Glutamatergic neuron (in vitro differentiated cells): ENCODE measurements around the gene DMBT1. TPM values are rescaled to one million over a fixed set of nuclear protein-coding genes. Genes with fewer than 3 reads are reported as not detected.

Experiments
- DNase-seq: peaks from one replicate; pipeline ENCODE4 v3.0.0; 2022
- H3K27ac Mint-ChIP-seq: one replicate; pipeline ENCODE4 v1.8.0; 2020; ENCODE audit warnings: mild to moderate bottlenecking, mixed read lengths, inconsistent platforms; ENCODE audit not compliant: unreplicated experiment
- H3K27me3 Mint-ChIP-seq: one replicate; pipeline ENCODE4 v1.8.0; 2020; ENCODE audit warnings: mild to moderate bottlenecking, moderate library complexity, mixed read lengths, inconsistent platforms; ENCODE audit not compliant: unreplicated experiment
- H3K36me3 Mint-ChIP-seq: one replicate; pipeline ENCODE4 v1.8.0; 2020; ENCODE audit warnings: mild to moderate bottlenecking, mixed read lengths, inconsistent platforms; ENCODE audit not compliant: unreplicated experiment
- H3K4me1 Mint-ChIP-seq: one replicate; pipeline ENCODE4 v1.8.0; 2020; ENCODE audit warnings: mild to moderate bottlenecking, low read depth, mixed read lengths, inconsistent platforms; ENCODE audit not compliant: unreplicated experiment
- H3K4me3 Mint-ChIP-seq: one replicate; pipeline ENCODE4 v1.8.0; 2020; ENCODE audit warnings: mild to moderate bottlenecking, mixed read lengths, inconsistent platforms; ENCODE audit not compliant: unreplicated experiment
- H3K9me3 Mint-ChIP-seq: one replicate; pipeline ENCODE4 v1.8.0; 2020; ENCODE audit warnings: mild to moderate bottlenecking, moderate library complexity, mixed read lengths, inconsistent platforms; ENCODE audit not compliant: unreplicated experiment
- total RNA-seq: library from RNA; stranded (reverse); fragmentation: NEBNext Ultra II Directional; extraction: Animal tissue kit (Norgen Biotek cat#: 25700); gene quantifications from one replicate; pipeline ENCODE4 v1.2.1, GENCODE V29; 2021; ENCODE audit not compliant: unreplicated experiment
- TF ChIP-seq, protein P1 (sequence below): fragments of 200-600 bp; sonication (generic); IDR thresholded peaks from one replicate; pipeline ENCODE4 v1.5.0; 2021; ENCODE audit not compliant: partially characterized antibody, unreplicated experiment

The DMBT1 gene
- total RNA-seq, 1 donor from 2014 or later: 0.17 TPM

DNA sequence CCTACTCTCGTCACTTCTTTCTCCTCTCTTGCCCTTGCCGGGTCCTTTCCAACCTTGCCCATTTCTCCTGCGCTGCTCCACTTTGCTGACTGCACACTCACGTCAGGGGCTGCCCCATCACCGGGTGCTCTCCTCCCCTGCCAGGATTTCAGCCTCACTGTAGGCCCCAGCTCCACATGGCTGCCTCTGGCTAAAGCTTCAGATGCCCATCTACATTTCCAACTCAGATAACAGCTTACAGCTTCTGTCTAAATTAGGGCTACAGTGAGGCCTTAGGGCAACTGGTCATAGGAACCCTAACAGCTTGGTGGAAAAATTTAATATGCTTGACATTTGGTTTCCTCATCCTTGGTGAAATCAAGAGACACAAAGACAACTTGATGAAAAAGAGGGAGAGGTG, 113.2 kb downstream of the DMBT1 start:
- DNase-seq: no peak
- TF ChIP-seq, protein P1, sequence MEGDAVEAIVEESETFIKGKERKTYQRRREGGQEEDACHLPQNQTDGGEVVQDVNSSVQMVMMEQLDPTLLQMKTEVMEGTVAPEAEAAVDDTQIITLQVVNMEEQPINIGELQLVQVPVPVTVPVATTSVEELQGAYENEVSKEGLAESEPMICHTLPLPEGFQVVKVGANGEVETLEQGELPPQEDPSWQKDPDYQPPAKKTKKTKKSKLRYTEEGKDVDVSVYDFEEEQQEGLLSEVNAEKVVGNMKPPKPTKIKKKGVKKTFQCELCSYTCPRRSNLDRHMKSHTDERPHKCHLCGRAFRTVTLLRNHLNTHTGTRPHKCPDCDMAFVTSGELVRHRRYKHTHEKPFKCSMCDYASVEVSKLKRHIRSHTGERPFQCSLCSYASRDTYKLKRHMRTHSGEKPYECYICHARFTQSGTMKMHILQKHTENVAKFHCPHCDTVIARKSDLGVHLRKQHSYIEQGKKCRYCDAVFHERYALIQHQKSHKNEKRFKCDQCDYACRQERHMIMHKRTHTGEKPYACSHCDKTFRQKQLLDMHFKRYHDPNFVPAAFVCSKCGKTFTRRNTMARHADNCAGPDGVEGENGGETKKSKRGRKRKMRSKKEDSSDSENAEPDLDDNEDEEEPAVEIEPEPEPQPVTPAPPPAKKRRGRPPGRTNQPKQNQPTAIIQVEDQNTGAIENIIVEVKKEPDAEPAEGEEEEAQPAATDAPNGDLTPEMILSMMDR: no peak
- H3K9me3 Mint-ChIP-seq: no peaks in the 10 kb centered on the region
- H3K4me3 Mint-ChIP-seq: no peak overlapping the region
- no peaks in the 10 kb centered on the region for H3K4me1 Mint-ChIP-seq
- no peak overlapping the region for H3K27ac Mint-ChIP-seq
- H3K27me3 Mint-ChIP-seq: no peaks in the 10 kb centered on the region
- H3K36me3 Mint-ChIP-seq: no peaks in the 10 kb centered on the region

DNA sequence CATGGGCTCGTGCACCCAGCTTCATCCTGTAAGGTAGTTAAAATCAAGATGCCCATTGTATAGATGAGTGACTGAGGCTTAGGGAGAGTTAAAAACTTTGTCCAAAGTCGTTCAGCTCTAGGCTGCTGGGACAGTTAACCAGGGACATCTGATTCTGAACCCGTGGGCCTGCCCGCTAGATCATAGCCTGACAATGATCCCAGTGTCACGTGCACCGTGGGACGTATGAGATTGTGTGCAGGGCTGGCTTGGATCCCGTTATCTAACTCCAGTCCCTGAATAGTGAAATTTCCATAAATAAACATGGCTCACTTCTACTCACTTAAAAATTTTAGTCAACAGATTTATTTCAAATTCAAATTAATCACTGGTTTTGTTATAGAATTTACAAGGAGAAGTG, 114.2 kb downstream of the DMBT1 start:
- Mint-ChIP-seq H3K27me3 (no peaks in the 10 kb centered on the region), H3K9me3 (no peaks in the 10 kb centered on the region), H3K4me1 (no peaks in the 10 kb centered on the region), H3K4me3 (no peak overlapping the region), H3K36me3 (no peaks in the 10 kb centered on the region), H3K27ac (no peak overlapping the region)
- DNase-seq: no peak
- TF ChIP-seq, protein P1: no peak

DNA sequence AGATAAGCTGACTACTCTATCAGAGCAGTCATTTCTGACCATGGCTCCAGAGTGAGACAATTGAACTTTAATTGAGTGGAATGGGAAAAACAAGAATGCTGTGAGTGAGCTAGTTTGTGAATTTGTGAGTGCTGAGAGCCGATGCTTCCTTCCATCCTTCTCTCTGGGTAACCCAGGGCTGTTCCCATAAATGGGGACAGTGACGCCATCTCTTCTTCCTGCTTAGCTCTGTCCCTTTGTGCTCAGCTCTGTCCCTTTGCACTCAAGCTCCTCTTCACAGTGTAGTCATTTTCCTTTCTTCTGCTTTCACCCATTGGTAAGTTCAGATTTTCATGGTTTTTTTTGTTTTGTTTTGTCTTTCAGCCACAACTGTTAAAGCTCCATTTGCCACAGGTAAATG, 114.7 kb downstream of the DMBT1 start:
- H3K36me3 Mint-ChIP-seq: no peaks in the 10 kb centered on the region
- no peaks in the 10 kb centered on the region for H3K9me3 Mint-ChIP-seq
- TF ChIP-seq, protein P1: no peak
- no peak overlapping the region for H3K4me3 Mint-ChIP-seq
- no peak overlapping the region for H3K27ac Mint-ChIP-seq
- H3K27me3 Mint-ChIP-seq: no peaks in the 10 kb centered on the region
- H3K4me1 Mint-ChIP-seq: no peaks in the 10 kb centered on the region
- no peak for DNase-seq

DNA sequence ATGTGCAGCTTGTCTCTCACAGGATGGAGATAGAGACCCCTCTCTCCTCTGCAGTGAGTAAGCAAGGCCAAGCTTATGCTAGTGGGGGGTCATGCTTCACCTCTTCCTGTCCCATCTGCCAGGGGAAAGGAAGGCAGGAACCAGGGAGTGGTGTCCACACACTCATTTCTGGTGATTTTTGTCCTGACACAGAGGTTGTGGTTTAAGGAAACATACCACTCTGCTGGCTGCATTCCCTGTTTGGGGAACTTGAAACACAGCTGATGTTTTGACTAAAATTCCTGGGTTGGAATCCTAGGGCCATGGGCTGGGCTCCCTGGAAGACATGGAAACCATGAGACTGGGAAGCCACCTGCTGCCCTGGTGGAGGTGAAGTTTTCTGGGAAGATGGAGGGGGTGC, 117.7 kb downstream of the DMBT1 start:
- DNase-seq: no peak
- TF ChIP-seq, protein P1: no peak
- Mint-ChIP-seq H3K36me3 (no peaks in the 10 kb centered on the region), H3K9me3 (no peaks in the 10 kb centered on the region), H3K27ac (no peak overlapping the region), H3K4me3 (no peak overlapping the region), H3K4me1 (no peaks in the 10 kb centered on the region), H3K27me3 (no peaks in the 10 kb centered on the region)

DNA sequence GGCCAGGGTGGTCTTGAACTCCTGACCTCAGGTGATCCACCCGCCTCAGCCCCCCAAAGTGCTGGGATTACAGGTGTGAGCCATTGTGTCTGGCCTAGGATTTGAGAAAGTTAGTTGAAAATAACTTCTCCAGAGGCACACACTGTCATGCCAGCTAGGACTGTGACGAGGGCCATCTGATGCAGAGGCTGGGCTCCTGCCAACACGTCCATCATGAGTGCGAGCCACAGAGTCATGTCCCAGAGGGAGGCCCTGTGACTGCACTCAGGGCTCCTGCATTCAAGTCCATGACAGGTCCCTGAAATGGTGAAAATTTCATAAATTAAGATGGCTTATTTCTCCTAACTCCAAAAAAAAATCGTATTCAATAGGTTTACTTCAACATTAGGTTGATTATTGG, 122.0 kb downstream of the DMBT1 start:
- DNase-seq: no peak
- Mint-ChIP-seq H3K4me1 (no peaks in the 10 kb centered on the region), H3K27ac (no peak overlapping the region), H3K9me3 (peaks cover 3% of the 10 kb centered on the region), H3K4me3 (no peak overlapping the region), H3K36me3 (peaks cover 3% of the 10 kb centered on the region), H3K27me3 (no peaks in the 10 kb centered on the region)
- TF ChIP-seq, protein P1: no peak
